Prostate gland (tissue), 2 donors: Measurements from ENCODE around the gene CTNNA3. TPM values are rescaled to one million over a fixed set of nuclear protein-coding genes. Genes with fewer than 3 reads are reported as not detected.

Experiments used
- DNase-seq: peaks from one replicate; pipeline ENCODE4 v3.0.0-alpha.2; 2019; ENCODE audit warnings: low spot score
- H3K27ac ChIP-seq, 2 donors: fragments of 200-600 bp; sonication (generic); 2 replicates each; pipeline ENCODE4 v1.5.1; 2017 to 2019
- H3K27me3 ChIP-seq: fragments of 200-600 bp; sonication (generic); replicated peaks from 2 replicates; pipeline ENCODE4 v1.5.1; 2019; ENCODE audit not compliant: insufficient read depth
- H3K36me3 ChIP-seq, 2 donors: fragments of 200-600 bp; sonication (generic); 1 replicate in 1 of 2; 2 replicates in 1 of 2; pipeline versions ENCODE4 v1.5.1 to v1.8.1; 2017 to 2019
- H3K4me1 ChIP-seq: fragments of 200-600 bp; sonication (generic); replicated peaks from 2 replicates; pipeline ENCODE4 v1.5.1; 2019
- H3K4me3 ChIP-seq, 2 donors: fragments of 200-600 bp; sonication (generic); 2 replicates each; pipeline ENCODE4 v1.5.1; 2017 to 2019
- H3K9me3 ChIP-seq: fragments of 200-600 bp; sonication (generic); 2 replicates; pipeline ENCODE4 v1.5.1; 2017
- POLR2A ChIP-seq: fragments of 450-650 bp; IDR thresholded peaks from one replicate; pipeline ENCODE4 v1.6.1; 2016; ENCODE audit warnings: antibody characterized with exemption, mild to moderate bottlenecking
- POLR2AphosphoS5 ChIP-seq: sonication (generic); formaldehyde crosslinking; IDR thresholded peaks from one replicate; pipeline ENCODE4 v1.6.1; 2017; ENCODE audit warnings: antibody characterized with exemption
- WGBS: methylation state at CpG from one replicate; pipeline ENCODE4 v1.1.5; 2018; 5-methylcytosine and 5-hydroxymethylcytosine counted together
- intact Hi-C: fragments of 100-400 bp; cut with DNase I; formaldehyde crosslinking; loops from one replicate; pipeline ENCODE4 v1.14.2; 2022
- total RNA-seq, 2 donors: library from RNA; depleted of rRNA; stranded (reverse); fragments of >200 nt; gene quantifications; one replicate each; pipeline ENCODE4 v1.1.0, GENCODE V29; 2016
- TF ChIP-seq, protein P1 (sequence below), 4 experiments: fragments of 200-600 bp in 2 of 4; fragments of 450-650 bp in 2 of 4; sonication (generic) in 2 of 4; IDR thresholded peaks; 1 replicate in 3 of 4; 2 replicates in 1 of 4; pipeline ENCODE4 v1.5.1; 2016 to 2019; ENCODE audit warnings: antibody characterized with exemption in 4 of 4, mild to moderate bottlenecking in 2 of 4, moderate library complexity in 2 of 4

Gene CTNNA3
- total RNA-seq, 2 donors from 2014 or later = 0.27 to 7.2 TPM

DNA sequence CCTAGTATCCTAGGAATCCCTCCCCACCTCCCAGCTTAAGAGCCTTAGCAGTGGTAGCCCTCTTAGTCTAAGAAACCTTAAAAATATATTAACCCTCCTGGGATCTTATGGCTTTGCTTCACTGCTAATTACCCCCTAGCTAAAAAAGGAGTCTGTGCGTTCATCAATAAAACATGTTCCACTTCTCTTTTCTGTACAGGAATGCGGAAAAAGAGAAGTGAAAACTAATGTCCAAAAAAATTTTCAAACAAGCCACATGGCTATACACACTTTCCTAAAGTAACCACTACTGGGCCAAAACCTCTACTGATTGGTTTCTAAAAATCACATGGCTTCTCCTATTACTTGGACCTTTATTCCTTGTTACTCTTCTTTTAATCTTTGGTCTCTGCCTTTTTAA is 1437.3 kb downstream of the CTNNA3 start:
- H3K36me3 ChIP-seq = no peaks in the 10 kb centered on the region
- H3K4me3 ChIP-seq = no peak overlapping the region
- no peaks in the 10 kb centered on the region for H3K27me3 ChIP-seq
- 90% methylated on average over 2 of the region's 2 CpGs for WGBS
- intact Hi-C loops = no loop called here
- DNase-seq = no peak
- no peaks in the 10 kb centered on the region for H3K9me3 ChIP-seq
- no peak for TF ChIP-seq POLR2A
- TF ChIP-seq, protein P1, sequence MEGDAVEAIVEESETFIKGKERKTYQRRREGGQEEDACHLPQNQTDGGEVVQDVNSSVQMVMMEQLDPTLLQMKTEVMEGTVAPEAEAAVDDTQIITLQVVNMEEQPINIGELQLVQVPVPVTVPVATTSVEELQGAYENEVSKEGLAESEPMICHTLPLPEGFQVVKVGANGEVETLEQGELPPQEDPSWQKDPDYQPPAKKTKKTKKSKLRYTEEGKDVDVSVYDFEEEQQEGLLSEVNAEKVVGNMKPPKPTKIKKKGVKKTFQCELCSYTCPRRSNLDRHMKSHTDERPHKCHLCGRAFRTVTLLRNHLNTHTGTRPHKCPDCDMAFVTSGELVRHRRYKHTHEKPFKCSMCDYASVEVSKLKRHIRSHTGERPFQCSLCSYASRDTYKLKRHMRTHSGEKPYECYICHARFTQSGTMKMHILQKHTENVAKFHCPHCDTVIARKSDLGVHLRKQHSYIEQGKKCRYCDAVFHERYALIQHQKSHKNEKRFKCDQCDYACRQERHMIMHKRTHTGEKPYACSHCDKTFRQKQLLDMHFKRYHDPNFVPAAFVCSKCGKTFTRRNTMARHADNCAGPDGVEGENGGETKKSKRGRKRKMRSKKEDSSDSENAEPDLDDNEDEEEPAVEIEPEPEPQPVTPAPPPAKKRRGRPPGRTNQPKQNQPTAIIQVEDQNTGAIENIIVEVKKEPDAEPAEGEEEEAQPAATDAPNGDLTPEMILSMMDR (IDR thresholded peaks at IDR 0.05) = no peak
- no peak for TF ChIP-seq POLR2AphosphoS5
- H3K4me1 ChIP-seq = no peaks in the 10 kb centered on the region
- no peak overlapping the region for H3K27ac ChIP-seq

DNA sequence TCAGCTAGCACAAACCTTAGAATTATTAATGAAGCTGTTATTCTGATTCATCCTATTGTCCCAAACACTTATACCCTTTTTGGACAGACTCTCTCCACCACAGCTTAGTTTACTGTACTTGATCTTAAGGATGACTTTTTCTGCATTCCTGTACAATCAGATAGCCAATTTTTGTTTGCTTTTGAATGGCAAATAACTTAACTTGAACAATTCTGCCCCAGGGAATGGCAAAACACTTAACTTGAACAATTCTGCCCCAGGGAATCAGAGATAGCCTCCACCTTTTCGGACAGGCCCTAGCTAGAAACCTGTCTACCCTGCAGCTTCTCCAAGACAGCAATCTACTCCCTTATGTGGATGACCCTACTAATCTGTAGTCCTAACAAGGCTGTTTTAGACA is 1438.2 kb downstream of the CTNNA3 start:
- intact Hi-C loops = no loop called here
- no peaks in the 10 kb centered on the region for H3K36me3 ChIP-seq
- no peak for DNase-seq
- H3K4me1 ChIP-seq = no peaks in the 10 kb centered on the region
- no peak for TF ChIP-seq POLR2AphosphoS5
- TF ChIP-seq, protein P1 (IDR thresholded peaks at IDR 0.05) = no peak
- TF ChIP-seq POLR2A = no peak
- H3K27me3 ChIP-seq = no peaks in the 10 kb centered on the region
- H3K27ac ChIP-seq = no peak overlapping the region
- H3K9me3 ChIP-seq = no peaks in the 10 kb centered on the region
- 64% methylated on average over 1 of the region's 1 CpG for WGBS
- H3K4me3 ChIP-seq = no peak overlapping the region

DNA sequence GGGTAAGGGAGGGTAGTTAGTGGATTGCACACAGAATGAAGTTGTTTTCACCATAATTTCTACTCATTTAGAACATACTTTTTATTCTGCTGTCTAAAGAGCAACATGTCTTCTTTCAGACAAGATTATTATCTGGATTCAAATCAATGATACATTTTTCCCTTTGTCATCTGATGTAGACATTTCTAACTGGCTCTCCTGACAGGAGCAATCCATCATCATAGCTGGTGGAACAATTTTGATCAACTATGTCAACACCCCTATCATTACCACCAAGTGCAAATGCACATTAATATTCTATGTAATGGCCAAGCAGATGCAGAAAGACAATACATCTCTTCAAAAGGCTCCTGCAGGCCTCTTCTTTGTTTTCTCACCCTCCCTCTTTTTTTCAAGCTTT is 1443.0 kb downstream of the CTNNA3 start:
- Histone ChIP-seq H3K27ac (no peak overlapping the region), H3K4me3 (no peak overlapping the region), H3K36me3 (no peaks in the 10 kb centered on the region), H3K4me1 (no peaks in the 10 kb centered on the region), H3K9me3 (no peaks in the 10 kb centered on the region), H3K27me3 (no peaks in the 10 kb centered on the region)
- DNase-seq = no peak
- intact Hi-C loops = no loop called here
- TF ChIP-seq, protein P1 (IDR thresholded peaks at IDR 0.05) = no peak
- TF ChIP-seq POLR2AphosphoS5 (no peak), POLR2A (no peak)

- no peaks in the 10 kb centered on the region for H3K36me3 ChIP-seq
- H3K9me3 ChIP-seq = no peaks in the 10 kb centered on the region
- no peak overlapping the region for H3K4me3 ChIP-seq
- H3K27ac ChIP-seq = no peak overlapping the region
- WGBS = no CpG with 5 or more reads among the region's 1 CpG
- DNase-seq = no peak
- intact Hi-C loops = no loop called here
- no peak for TF ChIP-seq POLR2A
- TF ChIP-seq POLR2AphosphoS5 = no peak
- TF ChIP-seq, protein P1 (IDR thresholded peaks at IDR 0.05) = no peak
- H3K27me3 ChIP-seq = no peaks in the 10 kb centered on the region
- no peaks in the 10 kb centered on the region for H3K4me1 ChIP-seq
Observed at GRCh38 chr10:66246177-66246576, 1449.8 kb downstream of the CTNNA3 start.

GRCh38 chr10:66244953-66245352 is 1451.0 kb downstream of the CTNNA3 start:
- WGBS = 45% methylated on average over 4 of the region's 4 CpGs
- DNase-seq = no peak
- intact Hi-C loops = no loop called here
- no peaks in the 10 kb centered on the region for H3K4me1 ChIP-seq
- no peaks in the 10 kb centered on the region for H3K9me3 ChIP-seq
- no peak overlapping the region for H3K4me3 ChIP-seq
- TF ChIP-seq, protein P1 (IDR thresholded peaks at IDR 0.05) = no peak
- no peak for TF ChIP-seq POLR2AphosphoS5
- TF ChIP-seq POLR2A = no peak
- H3K27ac ChIP-seq = no peak overlapping the region
- no peaks in the 10 kb centered on the region for H3K36me3 ChIP-seq
- H3K27me3 ChIP-seq = no peaks in the 10 kb centered on the region
